Brain microvascular endothelial cell (primary cell): ENCODE results near the gene UBE2E2.
A peak's percentile ranks its signal among the peaks of the same experiment; 100 is the strongest.

Experiments
- DNase-seq: peaks from one replicate; pipeline ENCODE4 v3.0.0-alpha.2; 2020
- H3K27ac ChIP-seq: fragments of 250-450 bp; sonication (Bioruptor Pico); 2 replicates; pipeline ENCODE4 v1.5.1; 2020; ENCODE audit warnings: mild to moderate bottlenecking, moderate library complexity
- H3K27me3 ChIP-seq: fragments of 250-450 bp; sonication (Bioruptor Pico); replicated peaks from 2 replicates; pipeline ENCODE4 v1.5.1; 2020; ENCODE audit warnings: mild to moderate bottlenecking
- H3K36me3 ChIP-seq: fragments of 250-450 bp; sonication (Bioruptor Pico); replicated peaks from 2 replicates; pipeline ENCODE4 v1.5.1; 2020; ENCODE audit warnings: mild to moderate bottlenecking
- H3K4me3 ChIP-seq: 2 replicates; pipeline ENCODE4 v1.5.1; 2011; ENCODE audit warnings: low read depth, mild to moderate bottlenecking, control low read depth, low read length, moderate library complexity
- CTCF ChIP-seq: IDR thresholded peaks from 2 replicates; pipeline ENCODE4 v1.5.1; 2011; ENCODE audit warnings: low read depth, mild to moderate bottlenecking, moderate library complexity, low read length, control low read depth, inconsistent platforms; ENCODE audit errors: missing control alignments
- in situ Hi-C: cut with HindIII; loops from 2 replicates; pipeline ENCODE4 v1.10.0; 2017; ENCODE audit warnings: low sequenced_read_pairs, low pct_ligation_motif_present

The UBE2E2 gene

DNA sequence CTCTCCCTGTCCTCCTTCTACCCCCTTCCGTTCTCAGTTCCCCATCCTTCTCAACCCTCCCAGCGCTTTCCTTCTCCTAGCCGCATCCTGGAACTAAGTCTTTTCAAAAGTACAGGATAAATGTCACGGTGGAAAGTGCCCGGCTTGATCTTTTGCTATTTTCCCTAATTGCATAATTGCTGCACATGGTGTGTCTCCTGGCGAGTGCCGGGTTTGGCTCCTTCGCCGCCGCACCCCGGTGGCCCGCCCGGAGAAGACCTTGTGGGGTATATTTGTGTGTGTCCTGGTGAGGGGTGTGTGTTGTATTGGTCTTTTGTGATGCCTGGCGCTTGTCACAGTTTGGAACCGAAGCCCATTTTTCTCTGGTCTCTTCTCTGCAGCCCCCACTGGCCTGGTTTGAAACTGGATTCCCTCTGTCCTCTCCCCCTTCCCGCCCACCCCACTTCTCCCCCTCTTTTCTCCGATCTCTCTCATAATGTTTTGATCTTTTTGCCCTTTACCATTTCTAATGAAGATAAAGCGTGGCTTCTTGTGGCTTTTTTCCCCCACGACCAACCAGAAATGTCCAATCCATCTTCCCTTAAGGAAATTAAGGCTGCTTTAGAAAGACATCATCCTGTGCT lies 692 bp downstream of the UBE2E2 start:
- TF ChIP-seq CTCF = no peak
- DNase-seq = peak; percentile 8
- no peak overlapping the region for H3K27ac ChIP-seq
- H3K27me3 ChIP-seq = no peaks in the 10 kb centered on the region
- peak overlapping the region; percentile 87 for H3K4me3 ChIP-seq
- in situ Hi-C loops = no loop called here
- peaks cover 3% of the 10 kb centered on the region for H3K36me3 ChIP-seq

- in situ Hi-C loops = no loop called here
- H3K36me3 ChIP-seq = peaks cover 3% of the 10 kb centered on the region
- no peak overlapping the region for H3K27ac ChIP-seq
- no peak for TF ChIP-seq CTCF
- no peak overlapping the region for H3K4me3 ChIP-seq
- no peak for DNase-seq
- no peaks in the 10 kb centered on the region for H3K27me3 ChIP-seq
These were observed 3.2 kb downstream of the UBE2E2 start for GRCh38 chr3:23206366-23206765.

- no peak for TF ChIP-seq CTCF
- no peaks in the 10 kb centered on the region for H3K27me3 ChIP-seq
- no peak overlapping the region for H3K4me3 ChIP-seq
- H3K27ac ChIP-seq = no peak overlapping the region
- DNase-seq = no peak
- H3K36me3 ChIP-seq = no peaks in the 10 kb centered on the region
- in situ Hi-C loops = no loop called here
These were observed 6.0 kb downstream of the UBE2E2 start for GRCh38 chr3:23209103-23209502.

GRCh38 chr3:23209747-23210487 lies 6.8 kb downstream of the UBE2E2 start:
- no peak overlapping the region for H3K4me3 ChIP-seq
- no peak for DNase-seq
- no peak overlapping the region for H3K27ac ChIP-seq
- H3K36me3 ChIP-seq = no peaks in the 10 kb centered on the region
- no peaks in the 10 kb centered on the region for H3K27me3 ChIP-seq
- no peak for TF ChIP-seq CTCF
- in situ Hi-C loops = no loop called here

DNA sequence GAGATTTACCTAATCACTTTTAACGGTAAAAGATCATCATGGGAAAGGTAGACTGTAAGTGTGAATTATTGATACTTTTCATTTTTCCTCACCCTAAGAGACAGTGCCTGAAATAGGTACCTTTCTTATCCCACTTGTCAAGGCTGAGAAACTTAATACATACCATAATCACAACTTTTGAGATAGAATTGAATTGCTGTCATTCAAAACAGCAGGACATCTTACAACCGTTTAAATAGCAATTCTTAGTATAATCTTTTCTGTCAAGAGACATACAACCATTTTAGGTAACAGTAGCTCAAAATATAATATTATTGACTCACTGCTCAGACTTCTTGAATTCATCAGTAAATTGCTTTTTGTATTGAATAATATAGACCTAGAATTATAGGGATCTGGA lies 10.7 kb downstream of the UBE2E2 start:
- no peak for DNase-seq
- no peak for TF ChIP-seq CTCF
- Histone ChIP-seq H3K36me3 (no peaks in the 10 kb centered on the region), H3K27me3 (no peaks in the 10 kb centered on the region), H3K4me3 (no peak overlapping the region), H3K27ac (no peak overlapping the region)
- in situ Hi-C loops = no loop called here
